IMR-90 (cell line): ENCODE measurements around the gene GSTM3. TPM values are rescaled to one million over a fixed set of nuclear protein-coding genes. Genes with fewer than 3 reads are reported as not detected.

ENCODE experiments used
- ATAC-seq: fragments of 200-7000 bp; cut with Tn5 transposase; 2 replicates; pipeline ENCODE4 v1.9.1; 2020; ENCODE audit warnings: low read depth, mild to moderate bottlenecking, moderate library complexity
- BruUV-seq: library from RNA; stranded (reverse); fragments of 400-500 nt; replicated peaks from 2 replicates; lab custom pipeline; 2021; lab: Mats Ljungman, UMichigan
- CTCF ChIA-PET: fragments of 300-600 bp; formaldehyde crosslinking; extraction: SDS; loops from one replicate; lab custom pipeline; 2021; ENCODE audit warnings: antibody characterized with exemption; lab: Yijun Ruan, JAX
- POLR2A ChIA-PET: fragments of 300-600 bp; sonication (Branson Sonifier 250); formaldehyde crosslinking; loops from one replicate; lab custom pipeline; 2022; ENCODE audit warnings: antibody characterized with exemption; ENCODE audit not compliant: unreplicated experiment; lab: Charles Lee
- DNase-seq: peaks from one replicate; pipeline ENCODE4 v3.0.0; 2013
- H2AFZ ChIP-seq: replicated peaks from 2 replicates; pipeline ENCODE3; 2013; ENCODE audit warnings: low read length, mild to moderate bottlenecking; ENCODE audit not compliant: poor library complexity
- H2AK5ac ChIP-seq: 2 replicates; pipeline ENCODE4 v1.6.1; 2013; ENCODE audit warnings: low read depth, low read length, inconsistent platforms
- H2AK9ac ChIP-seq: replicated peaks from 2 replicates; pipeline ENCODE3; 2013; ENCODE audit warnings: mild to moderate bottlenecking, low read depth, low read length, moderate library complexity; ENCODE audit not compliant: poor library complexity
- H2BK120ac ChIP-seq: 2 replicates; pipeline ENCODE4 v1.6.1; 2013; ENCODE audit warnings: low read depth, low read length, inconsistent platforms
- H2BK15ac ChIP-seq: 3 replicates; pipeline ENCODE4 v1.6.1; 2013; ENCODE audit warnings: low read depth, low read length, inconsistent platforms
- H2BK20ac ChIP-seq: 2 replicates; pipeline ENCODE4 v1.6.1; 2013; ENCODE audit warnings: low read depth, mild to moderate bottlenecking, inconsistent platforms, low read length, moderate library complexity
- H2BK5ac ChIP-seq: 2 replicates; pipeline ENCODE4 v1.6.1; 2013; ENCODE audit warnings: mild to moderate bottlenecking, low read depth, low read length, inconsistent platforms; ENCODE audit not compliant: poor library complexity, severe bottlenecking
- H3K14ac ChIP-seq: replicated peaks from 2 replicates; pipeline ENCODE4 v1.6.1; 2013; ENCODE audit warnings: low read depth, low read length, inconsistent platforms
- H3K18ac ChIP-seq: 2 replicates; pipeline ENCODE4 v1.6.1; 2013; ENCODE audit warnings: low read depth, low read length, control low read depth
- H3K23ac ChIP-seq: 2 replicates; pipeline ENCODE4 v1.6.1; 2013; ENCODE audit warnings: low read depth, low read length, inconsistent platforms
- H3K27ac ChIP-seq: 2 replicates; pipeline ENCODE4 v1.5.1; 2013; ENCODE audit warnings: mild to moderate bottlenecking, control low read depth, low read length; ENCODE audit not compliant: insufficient read depth
- H3K27me3 ChIP-seq: 2 replicates; pipeline ENCODE4 v1.6.1; 2013; ENCODE audit warnings: low read length; ENCODE audit not compliant: control insufficient read depth, insufficient read depth
- H3K36me3 ChIP-seq: 2 replicates; pipeline ENCODE4 v1.6.1; 2013; ENCODE audit warnings: low read length, mixed read lengths; ENCODE audit not compliant: control insufficient read depth, insufficient read depth
- H3K4ac ChIP-seq: 2 replicates; pipeline ENCODE4 v1.6.1; 2013; ENCODE audit warnings: low read depth, low read length, inconsistent platforms
- H3K4me1 ChIP-seq: 2 replicates; pipeline ENCODE4 v1.6.1; 2013; ENCODE audit warnings: low read length, mixed read lengths; ENCODE audit not compliant: control insufficient read depth, insufficient read depth
- H3K4me2 ChIP-seq: 2 replicates; pipeline ENCODE4 v1.6.1; 2013; ENCODE audit warnings: low read depth, mild to moderate bottlenecking, control low read depth, low read length, moderate library complexity
- H3K4me3 ChIP-seq: 2 replicates; pipeline ENCODE4 v1.5.1; 2013; ENCODE audit warnings: low read depth, mild to moderate bottlenecking, control low read depth, low read length, moderate library complexity; ENCODE audit not compliant: insufficient read depth
- H3K56ac ChIP-seq: 2 replicates; pipeline ENCODE4 v1.6.1; 2013; ENCODE audit warnings: low read length, inconsistent platforms; ENCODE audit not compliant: insufficient read depth; ENCODE audit errors: extremely low read depth
- H3K79me1 ChIP-seq, 2 experiments: 2 replicates each; pipeline ENCODE4 v1.6.1; 2013; ENCODE audit warnings: low read length in 2 of 2, inconsistent platforms in 1 of 2, low read depth in 1 of 2
- H3K9ac ChIP-seq: 2 replicates; pipeline ENCODE4 v1.6.1; 2013; ENCODE audit warnings: low read depth, low read length, control low read depth
- H3K9me1 ChIP-seq: 2 replicates; pipeline ENCODE4 v1.6.1; 2013; ENCODE audit warnings: low read length, inconsistent platforms; ENCODE audit not compliant: insufficient read depth
- H3K9me3 ChIP-seq: 2 replicates; pipeline ENCODE4 v1.6.1; 2013; ENCODE audit warnings: low read length; ENCODE audit not compliant: control insufficient read depth, insufficient read depth
- H4K20me1 ChIP-seq: 2 replicates; pipeline ENCODE4 v1.6.1; 2013; ENCODE audit warnings: low read length, inconsistent platforms; ENCODE audit not compliant: insufficient read depth
- H4K5ac ChIP-seq: 2 replicates; pipeline ENCODE4 v1.6.1; 2013; ENCODE audit warnings: mild to moderate bottlenecking, low read depth, low read length, control low read depth
- H4K8ac ChIP-seq, 2 experiments: 2 replicates each; pipeline ENCODE4 v1.6.1; 2013; ENCODE audit warnings: low read depth in 2 of 2, low read length in 2 of 2, control low read depth in 1 of 2, inconsistent platforms in 1 of 2
- H4K91ac ChIP-seq: 2 replicates; pipeline ENCODE4 v1.6.1; 2013; ENCODE audit warnings: low read depth, low read length, inconsistent platforms; ENCODE audit not compliant: insufficient read depth
- CEBPB ChIP-seq: IDR thresholded peaks from 2 replicates; pipeline ENCODE4 v1.6.1; 2012; ENCODE audit warnings: low read depth, low read length, improper control_type of control experiment
- MAFK ChIP-seq: IDR thresholded peaks from 2 replicates; pipeline ENCODE4 v1.6.1; 2012; ENCODE audit warnings: low read depth, low read length, improper control_type of control experiment
- MAZ ChIP-seq: IDR thresholded peaks from 2 replicates; pipeline ENCODE4 v1.6.1; 2012; ENCODE audit warnings: low read depth, mild to moderate bottlenecking, low read length, improper control_type of control experiment, moderate library complexity, borderline replicate concordance
- NFE2L2 ChIP-seq: fragments of 150-350 bp; IDR thresholded peaks from 2 replicates; pipeline ENCODE4 v1.6.1; 2016; ENCODE audit warnings: low read depth, mild to moderate bottlenecking, low read length
- RFX5 ChIP-seq: IDR thresholded peaks from 2 replicates; pipeline ENCODE4 v1.8.0; 2012; ENCODE audit warnings: low read depth, mild to moderate bottlenecking, low read length, moderate library complexity
- WGBS, 2 experiments: methylation state at CpG; one replicate each; pipeline versions ENCODE4 v1.1.5 to v1.1.7; 2013; ENCODE audit warnings: missing lambda C conversion rate in 2 of 2; ENCODE audit not compliant: insufficient read length in 1 of 2; ENCODE audit errors: extremely low coverage in 2 of 2; 5-methylcytosine and 5-hydroxymethylcytosine counted together
- dilution Hi-C: fragments of 300-500 bp; cut with HindIII; formaldehyde crosslinking; loops from one replicate; pipeline ENCODE4 v1.14.3; 2018; ENCODE audit warnings: low sequenced_read_pairs; ENCODE audit not compliant: unreplicated experiment
- in situ Hi-C: fragments of 300-500 bp; cut with MboI; formaldehyde crosslinking; loops from 3 replicates; pipeline ENCODE4 v1.14.3; 2019; ENCODE audit warnings: low sequenced_read_pairs, inconsistent platforms, mixed read lengths
- intact Hi-C: fragments of 100-400 bp; cut with micrococcal nuclease; formaldehyde crosslinking; loops from 2 replicates; pipeline ENCODE4 v1.10.0; 2022
- polyA plus RNA-seq, 3 experiments: library from polyadenylated mRNA; depleted of rRNA; stranded (reverse); fragments of >200 nt; gene quantifications; 2 replicates each; pipeline ENCODE4 v1.2.3, GENCODE V29; 2012; ENCODE audit warnings: low replicate concordance in 1 of 3
- total RNA-seq: library from RNA; depleted of rRNA; stranded (reverse); fragments of >200 nt; gene quantifications from 2 replicates; pipeline ENCODE4 v1.2.3, GENCODE V29; 2012

GSTM3 gene
- total and polyA plus RNA-seq, 2 of the 4 experiments (the other 2 are of a cell fraction), result 102 to 131 TPM

GRCh38 chr1:109717729-109718128 lies 23.1 kb downstream of the GSTM3 start:
- in situ Hi-C loops, result no loop called here
- dilution Hi-C loops, result no loop called here
- peaks cover 6% of the 10 kb centered on the region; the same call in 1 of the 2 replicates for H3K4me1 ChIP-seq
- ChIA-PET POLR2A (no interaction called here), CTCF (interaction anchor here (0.8 kb wide), 1 partner anchor 78 kb away, joined by 3 read pairs; no protein-coding TSS in a partner anchor)
- intact Hi-C loops, result no loop called here
- H3K23ac ChIP-seq, result no peak overlapping the region
- H3K56ac ChIP-seq, result no peak overlapping the region
- no peaks in the 10 kb centered on the region for H4K20me1 ChIP-seq
- H4K91ac ChIP-seq, result peak overlapping the region; percentile 27; the same call in 1 of the 2 replicates
- peak overlapping the region; percentile 71 for H2BK120ac ChIP-seq
- peak overlapping the region; percentile 39 for H2AFZ ChIP-seq
- peak overlapping the region; percentile 30; the same call in 1 of the 2 replicates for H3K14ac ChIP-seq
- no peaks in the 10 kb centered on the region; the same call in 1 of the 2 replicates for H3K27me3 ChIP-seq
- no peak overlapping the region for H4K5ac ChIP-seq
- ATAC-seq, result no peak
- no peak overlapping the region for H2AK9ac ChIP-seq
- H3K4me3 ChIP-seq, result no peak overlapping the region
- peak overlapping the region; percentile 81; the same call in 1 of the 3 replicates for H2BK15ac ChIP-seq
- peak overlapping the region; percentile 67 for H2AK5ac ChIP-seq
- no peaks in the 10 kb centered on the region for H3K36me3 ChIP-seq
- DNase-seq, result no peak
- no peaks in the 10 kb centered on the region for H3K9me1 ChIP-seq
- H3K79me1 ChIP-seq, result no peaks in the 10 kb centered on the region
- peak overlapping the region; percentile 17 for H2BK20ac ChIP-seq
- no peak overlapping the region for H3K27ac ChIP-seq
- WGBS, 2 experiments, result no CpG with 5 or more reads among the region's 5 CpGs
- H3K4me2 ChIP-seq, result no peak overlapping the region
- no peaks in the 10 kb centered on the region for H3K9me3 ChIP-seq
- H3K18ac ChIP-seq, result no peak overlapping the region
- H4K8ac ChIP-seq, result no peak overlapping the region
- H3K9ac ChIP-seq, result no peak overlapping the region
- no peak overlapping the region for H2BK5ac ChIP-seq
- TF ChIP-seq RFX5 (no peak), MAZ (no peak), MAFK (no peak), CEBPB (no peak), NFE2L2 (no peak)
- no TSS peak for BruUV-seq
- H3K4ac ChIP-seq, result peak overlapping the region; percentile 43
